Upper lobe of left lung (tissue), 6 donors: ENCODE results near the gene RB1. TPM values are rescaled to one million over a fixed set of nuclear protein-coding genes. Genes with fewer than 3 reads are reported as not detected.

Experiments used
- ATAC-seq, 2 donors: fragments of 200-7000 bp; cut with Tn5 transposase; one replicate each; pipeline ENCODE4 v1.9.1; 2022; ENCODE audit warnings: mild to moderate bottlenecking in 2 of 2, moderate library complexity in 2 of 2; ENCODE audit not compliant: low FRiP score in 2 of 2
- DNase-seq, 2 donors: peaks; one replicate each; pipeline ENCODE4 v3.0.0-alpha.2; 2019 to 2020
- H3K27ac ChIP-seq, 4 donors: fragments of 200-600 bp; sonication (generic); one replicate each; pipeline ENCODE4 v1.5.1; 2016 to 2019
- H3K27me3 ChIP-seq, 4 donors: fragments of 200-600 bp; sonication (generic); one replicate each; pipeline ENCODE4 v1.5.1; 2017 to 2019
- H3K36me3 ChIP-seq, 4 donors: fragments of 200-600 bp; sonication (generic); one replicate each; pipeline ENCODE4 v1.5.1; 2016 to 2019
- H3K4me1 ChIP-seq, 4 donors: fragments of 200-600 bp; sonication (generic); one replicate each; pipeline ENCODE4 v1.5.1; 2018 to 2019
- H3K4me3 ChIP-seq, 4 donors: fragments of 200-600 bp; sonication (generic); one replicate each; pipeline ENCODE4 v1.5.1; 2017 to 2019; ENCODE audit warnings: mild to moderate bottlenecking in 2 of 4, moderate library complexity in 1 of 4
- H3K9me3 ChIP-seq, 4 donors: fragments of 200-600 bp; sonication (generic); one replicate each; pipeline ENCODE4 v1.5.1; 2018 to 2019
- CTCF ChIP-seq, 6 experiments: fragments of 450-650 bp in 4 of 6; fragments of 200-600 bp in 2 of 6; sonication (generic) in 2 of 6; IDR thresholded peaks; one replicate each; pipeline ENCODE4 v1.5.1; 2016 to 2019; ENCODE audit warnings: antibody characterized with exemption in 6 of 6
- EP300 ChIP-seq, 4 donors: sonication (generic); formaldehyde crosslinking; IDR thresholded peaks; one replicate each; pipeline ENCODE4 v1.5.1; 2017; ENCODE audit warnings: antibody characterized with exemption in 4 of 4, control low read depth in 2 of 4
- POLR2A ChIP-seq, 4 donors: fragments of 450-650 bp; IDR thresholded peaks; one replicate each; pipeline ENCODE4 v1.5.1; 2016 to 2017; ENCODE audit warnings: antibody characterized with exemption in 4 of 4, mild to moderate bottlenecking in 2 of 4
- POLR2AphosphoS5 ChIP-seq, 2 donors: sonication (generic); formaldehyde crosslinking; IDR thresholded peaks; one replicate each; pipeline ENCODE4 v1.5.1; 2017; ENCODE audit warnings: antibody characterized with exemption in 2 of 2
- WGBS, 2 donors: methylation state at CpG; one replicate each; pipeline ENCODE4 v1.1.5; 2017 to 2018; 5-methylcytosine and 5-hydroxymethylcytosine counted together
- total RNA-seq, 6 donors: library from RNA; depleted of rRNA in 4 of 6; stranded (reverse); fragments of >200 nt in 4 of 6; gene quantifications; one replicate each; pipeline versions ENCODE4 v1.1.0 to v1.2.1, GENCODE V29; 2016 to 2021
- donor health status: DM: no; HTN: no; CAD: no; lungs with moderate emphysema.
- donor health status: DM: no; HTN: yes; CAD: no; lungs with severe emphysema.

Gene RB1
- total RNA-seq, 6 donors from 2014 or later: 20.2 to 46.6 (median 32.9) TPM

GRCh38 chr13:48436661-48437288 is 133.2 kb downstream of the RB1 start:
- peak in 1 of 2 donors; percentile 45 for ATAC-seq
- H3K4me1 ChIP-seq: peaks cover 11 to 21% (median 16%) of the 10 kb centered on the region in 4 donors
- WGBS, 2 donors: 65 to 74% methylated on average over 2 of the region's 2 CpGs

GRCh38 chr13:48437371-48437770 is 133.8 kb downstream of the RB1 start:
- Histone ChIP-seq H3K4me1 (peaks cover 7 to 18% (median 13%) of the 10 kb centered on the region in 4 donors), H3K9me3 (no peaks in the 10 kb centered on the region), H3K27me3 (no peaks in the 10 kb centered on the region), H3K36me3 (no peaks in the 10 kb centered on the region), H3K4me3 (no peak overlapping the region), H3K27ac (peak overlapping the region in 2 of 4 donors; percentile 20 to 28)
- TF ChIP-seq POLR2AphosphoS5 (IDR thresholded peaks at IDR 0.05): no peak
- peak in 1 of 2 donors; percentile 76 for ATAC-seq
- WGBS, 2 donors: 33 to 57% methylated on average over 3 of the region's 3 CpGs
- no peak for DNase-seq

More at GRCh38 chr13:48436661-48437288, 133.2 kb downstream of the RB1 start:
- H3K36me3 ChIP-seq: no peaks in the 10 kb centered on the region
- no peak for TF ChIP-seq POLR2A (IDR thresholded peaks at IDR 0.05)
- TF ChIP-seq EP300 (IDR thresholded peaks at IDR 0.05): no peak
- no peak for TF ChIP-seq POLR2AphosphoS5 (IDR thresholded peaks at IDR 0.05)
- TF ChIP-seq CTCF (IDR thresholded peaks at IDR 0.05): no peak
- H3K9me3 ChIP-seq: no peaks in the 10 kb centered on the region
- no peak for DNase-seq
- no peak overlapping the region for H3K4me3 ChIP-seq
- H3K27me3 ChIP-seq: no peaks in the 10 kb centered on the region
- H3K27ac ChIP-seq: peak overlapping the region in 2 of 4 donors; percentile 12 to 28

GRCh38 chr13:48443442-48444208 is 140.1 kb downstream of the RB1 start:
- no peak for TF ChIP-seq CTCF (IDR thresholded peaks at IDR 0.05)
- TF ChIP-seq POLR2AphosphoS5 (IDR thresholded peaks at IDR 0.05): no peak
- TF ChIP-seq EP300 (IDR thresholded peaks at IDR 0.05): no peak
- TF ChIP-seq POLR2A (IDR thresholded peaks at IDR 0.05): no peak
- Histone ChIP-seq H3K36me3 (no peaks in the 10 kb centered on the region), H3K4me1 (peaks cover 4 to 13% (median 9%) of the 10 kb centered on the region in 4 donors), H3K27me3 (no peaks in the 10 kb centered on the region), H3K4me3 (no peak overlapping the region), H3K9me3 (no peaks in the 10 kb centered on the region), H3K27ac (no peak overlapping the region)
- no peak for DNase-seq
- 82 to 91% methylated on average over 1 of the region's 1 CpG for WGBS, 2 donors
- no peak for ATAC-seq

- peak overlapping the region in 2 of 4 donors; percentile 14 to 30 for H3K27ac ChIP-seq
- H3K27me3 ChIP-seq: no peaks in the 10 kb centered on the region
- no peak for DNase-seq
- ATAC-seq: peak in 1 of 2 donors; percentile 44
- H3K4me3 ChIP-seq: no peak overlapping the region
- peaks cover 0 to 6% (median 0%) of the 10 kb centered on the region in 4 donors for H3K9me3 ChIP-seq
- no peak for TF ChIP-seq CTCF (IDR thresholded peaks at IDR 0.05)
- H3K36me3 ChIP-seq: no peaks in the 10 kb centered on the region
- peaks cover 7 to 17% (median 14%) of the 10 kb centered on the region in 4 donors for H3K4me1 ChIP-seq
- WGBS, 2 donors: 96% methylated on average over 1 of the region's 1 CpG
Measured at GRCh38 chr13:48446464-48446863, 142.9 kb downstream of the RB1 start.

- DNase-seq (no peak), ATAC-seq (peak in 1 of 2 donors; percentile 32)
- 65 to 72% methylated on average over 3 of the region's 3 CpGs for WGBS, 2 donors
- Histone ChIP-seq H3K27ac (peak overlapping the region in 3 of 4 donors; percentile 40 to 71 (median 46)), H3K27me3 (no peaks in the 10 kb centered on the region), H3K9me3 (peaks cover 0 to 6% (median 0%) of the 10 kb centered on the region in 4 donors), H3K4me1 (peaks cover 7 to 17% (median 14%) of the 10 kb centered on the region in 4 donors), H3K36me3 (peaks cover 0 to 2% (median 0%) of the 10 kb centered on the region in 4 donors), H3K4me3 (peak overlapping the region in 1 of 4 donors; percentile 15)
- TF ChIP-seq POLR2A (IDR thresholded peaks at IDR 0.05) (no peak), EP300 (IDR thresholded peaks at IDR 0.05) (no peak), POLR2AphosphoS5 (IDR thresholded peaks at IDR 0.05) (no peak)
Measured at GRCh38 chr13:48448285-48448958, 144.9 kb downstream of the RB1 start.
